Measurements from ENCODE around the gene GALNT8.

Gene GALNT8

GRCh38 chr12:4817880-4818279 lies 97.7 kb downstream of the GALNT8 start:
- no peaks in the 10 kb centered on the region for H3K36me3 Mint-ChIP-seq (ENCODE audit: low read depth)
- no peak overlapping the region for H3K27ac Mint-ChIP-seq
- no peak for DNase-seq
- peaks cover 12% of the 10 kb centered on the region for H3K4me1 Mint-ChIP-seq (ENCODE audit: low read depth)
- H3K9me3 Mint-ChIP-seq, result no peaks in the 10 kb centered on the region
- no peak overlapping the region for H3K4me3 Mint-ChIP-seq
- peaks cover 3% of the 10 kb centered on the region for H3K27me3 Mint-ChIP-seq

- Mint-ChIP-seq H3K36me3 (ENCODE audit: low read depth) (no peaks in the 10 kb centered on the region), H3K27ac (no peak overlapping the region), H3K4me1 (ENCODE audit: low read depth) (peaks cover 17% of the 10 kb centered on the region), H3K27me3 (peaks cover 3% of the 10 kb centered on the region), H3K9me3 (no peaks in the 10 kb centered on the region), H3K4me3 (no peak overlapping the region)
- no peak for DNase-seq
Observed at GRCh38 chr12:4819654-4820053, 99.5 kb downstream of the GALNT8 start.

GRCh38 chr12:4820971-4821370 lies 100.8 kb downstream of the GALNT8 start:
- H3K36me3 Mint-ChIP-seq (ENCODE audit: low read depth), result no peaks in the 10 kb centered on the region
- peaks cover 30% of the 10 kb centered on the region for H3K4me1 Mint-ChIP-seq (ENCODE audit: low read depth)
- no peaks in the 10 kb centered on the region for H3K9me3 Mint-ChIP-seq
- no peak for DNase-seq
- H3K27ac Mint-ChIP-seq, result no peak overlapping the region
- H3K4me3 Mint-ChIP-seq, result no peak overlapping the region
- no peaks in the 10 kb centered on the region for H3K27me3 Mint-ChIP-seq

Data from activated T-cell treated with anti-CD3 and anti-CD28 coated beads, Interleukin-2, amount 50 U/mL, for 24 hours (primary cell).